ENCODE measurements around the gene CCDC136.

DNA sequence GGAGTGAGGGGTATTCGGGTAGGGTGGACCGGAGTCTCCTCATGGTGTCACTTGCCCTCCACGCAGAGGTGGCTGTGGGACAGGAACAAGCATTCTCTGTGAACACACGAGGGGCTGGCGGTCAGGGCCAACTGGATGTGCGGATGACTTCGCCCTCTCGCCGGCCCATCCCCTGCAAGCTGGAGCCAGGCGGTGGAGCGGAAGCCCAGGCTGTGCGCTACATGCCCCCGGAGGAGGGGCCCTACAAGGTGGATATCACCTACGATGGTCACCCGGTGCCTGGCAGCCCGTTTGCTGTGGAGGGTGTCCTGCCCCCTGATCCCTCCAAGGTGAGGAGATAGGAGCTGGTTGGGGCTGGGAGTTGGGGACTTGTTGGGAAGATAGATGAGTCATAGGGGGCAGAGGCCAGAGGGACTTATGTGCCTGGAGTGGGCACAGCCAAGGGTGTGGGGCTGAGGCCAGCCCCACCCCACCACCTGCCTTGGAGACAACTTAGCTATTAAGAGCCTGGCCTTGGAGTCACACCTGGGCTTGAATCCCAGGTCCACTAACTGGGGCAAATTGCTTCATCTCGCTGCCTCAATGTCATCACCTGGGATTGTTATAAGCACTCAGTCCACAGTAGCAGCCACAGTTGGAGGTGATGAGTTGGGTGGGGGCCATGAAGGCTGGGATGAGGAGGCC lies 52.3 kb downstream of the CCDC136 start:
- TF ChIP-seq, protein P1, sequence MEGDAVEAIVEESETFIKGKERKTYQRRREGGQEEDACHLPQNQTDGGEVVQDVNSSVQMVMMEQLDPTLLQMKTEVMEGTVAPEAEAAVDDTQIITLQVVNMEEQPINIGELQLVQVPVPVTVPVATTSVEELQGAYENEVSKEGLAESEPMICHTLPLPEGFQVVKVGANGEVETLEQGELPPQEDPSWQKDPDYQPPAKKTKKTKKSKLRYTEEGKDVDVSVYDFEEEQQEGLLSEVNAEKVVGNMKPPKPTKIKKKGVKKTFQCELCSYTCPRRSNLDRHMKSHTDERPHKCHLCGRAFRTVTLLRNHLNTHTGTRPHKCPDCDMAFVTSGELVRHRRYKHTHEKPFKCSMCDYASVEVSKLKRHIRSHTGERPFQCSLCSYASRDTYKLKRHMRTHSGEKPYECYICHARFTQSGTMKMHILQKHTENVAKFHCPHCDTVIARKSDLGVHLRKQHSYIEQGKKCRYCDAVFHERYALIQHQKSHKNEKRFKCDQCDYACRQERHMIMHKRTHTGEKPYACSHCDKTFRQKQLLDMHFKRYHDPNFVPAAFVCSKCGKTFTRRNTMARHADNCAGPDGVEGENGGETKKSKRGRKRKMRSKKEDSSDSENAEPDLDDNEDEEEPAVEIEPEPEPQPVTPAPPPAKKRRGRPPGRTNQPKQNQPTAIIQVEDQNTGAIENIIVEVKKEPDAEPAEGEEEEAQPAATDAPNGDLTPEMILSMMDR (IDR thresholded peaks at IDR 0.05; ENCODE audit: low read length), result no peak
- TF ChIP-seq EZH2 (IDR thresholded peaks at IDR 0.05; ENCODE audit: borderline replicate concordance, low read length), result no peak

Data from OCI-LY1 (cell line).